Hepatocyte (in vitro differentiated cells): ENCODE measurements around the gene ARL3.

Experiments
- EZH2 ChIP-seq: fragments of 200-600 bp; sonication (generic); IDR thresholded peaks from 2 replicates; pipeline ENCODE4 v1.6.1; 2016; ENCODE audit warnings: antibody characterized with exemption, mild to moderate bottlenecking, borderline replicate concordance
- EZH2phosphoT487 ChIP-seq: fragments of 200-600 bp; sonication (generic); IDR thresholded peaks from one replicate; pipeline ENCODE4 v1.6.1; 2018; ENCODE audit warnings: antibody characterized with exemption, mild to moderate bottlenecking, low read depth, moderate library complexity; ENCODE audit not compliant: unreplicated experiment, severe bottlenecking
- TF ChIP-seq, protein P1 (sequence below): fragments of 200-600 bp; sonication (generic); IDR thresholded peaks from 2 replicates; pipeline ENCODE4 v1.5.1; 2016; ENCODE audit warnings: antibody characterized with exemption, mild to moderate bottlenecking; ENCODE audit not compliant: poor library complexity

DNA sequence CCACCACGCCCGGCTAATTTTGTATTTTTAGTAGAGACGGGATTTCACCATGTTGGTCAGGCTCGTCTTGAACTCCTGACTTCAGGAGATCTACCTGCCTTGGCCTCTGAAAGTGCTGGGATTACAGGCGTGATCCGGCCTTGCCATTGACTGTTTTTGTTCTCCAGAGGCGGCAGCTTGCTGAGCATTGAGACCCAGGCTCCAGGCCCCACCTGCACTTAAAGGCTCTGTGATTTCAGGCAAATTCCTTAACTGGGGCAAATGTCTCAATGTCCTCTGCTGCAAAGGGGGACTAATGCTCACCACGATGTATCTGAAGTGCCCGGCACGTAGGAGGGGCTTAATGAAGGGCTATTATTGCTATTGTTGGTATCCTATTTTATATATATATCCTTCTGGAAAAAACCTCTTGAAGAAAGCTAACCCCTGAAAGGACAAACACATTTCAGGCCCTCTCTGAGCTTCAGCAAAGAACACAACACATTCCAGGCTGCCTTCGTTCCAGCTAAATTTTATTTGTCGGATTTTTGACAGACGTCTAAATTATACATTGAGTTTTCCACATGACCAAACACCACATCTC lies 40.9 kb downstream of the ARL3 start:
- TF ChIP-seq, protein P1, sequence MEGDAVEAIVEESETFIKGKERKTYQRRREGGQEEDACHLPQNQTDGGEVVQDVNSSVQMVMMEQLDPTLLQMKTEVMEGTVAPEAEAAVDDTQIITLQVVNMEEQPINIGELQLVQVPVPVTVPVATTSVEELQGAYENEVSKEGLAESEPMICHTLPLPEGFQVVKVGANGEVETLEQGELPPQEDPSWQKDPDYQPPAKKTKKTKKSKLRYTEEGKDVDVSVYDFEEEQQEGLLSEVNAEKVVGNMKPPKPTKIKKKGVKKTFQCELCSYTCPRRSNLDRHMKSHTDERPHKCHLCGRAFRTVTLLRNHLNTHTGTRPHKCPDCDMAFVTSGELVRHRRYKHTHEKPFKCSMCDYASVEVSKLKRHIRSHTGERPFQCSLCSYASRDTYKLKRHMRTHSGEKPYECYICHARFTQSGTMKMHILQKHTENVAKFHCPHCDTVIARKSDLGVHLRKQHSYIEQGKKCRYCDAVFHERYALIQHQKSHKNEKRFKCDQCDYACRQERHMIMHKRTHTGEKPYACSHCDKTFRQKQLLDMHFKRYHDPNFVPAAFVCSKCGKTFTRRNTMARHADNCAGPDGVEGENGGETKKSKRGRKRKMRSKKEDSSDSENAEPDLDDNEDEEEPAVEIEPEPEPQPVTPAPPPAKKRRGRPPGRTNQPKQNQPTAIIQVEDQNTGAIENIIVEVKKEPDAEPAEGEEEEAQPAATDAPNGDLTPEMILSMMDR, result no peak
- TF ChIP-seq EZH2, result no peak
- TF ChIP-seq EZH2phosphoT487, result no peak
